ENCODE data around the gene ZBTB46. TPM values are rescaled to one million over a fixed set of nuclear protein-coding genes. Genes with fewer than 3 reads are reported as not detected.

ZBTB46 gene
- total RNA-seq, 6 experiments from 2014 or later = 1.2 to 4.2 (median 2.4) TPM

GRCh38 chr20:63708301-63709148 is 122.5 kb downstream of the ZBTB46 start:
- ATAC-seq = no peak
- Histone ChIP-seq H3K4me1 (peaks cover 0 to 18% (median 4%) of the 10 kb centered on the region in 4 donors), H3K27me3 (no peaks in the 10 kb centered on the region), H3K4me3 (peak overlapping the region; percentile 98 to 99 (median 99)), H3K36me3 (peaks cover 0 to 24% (median 9%) of the 10 kb centered on the region in 4 donors), H3K9me3 (no peaks in the 10 kb centered on the region), H3K27ac (peak overlapping the region in 2 of 3 donors; percentile 79 to 86)
- DNase-seq = peak; percentile 28 to 61 (median 56)
- 26% methylated on average over 19 of the region's 67 CpGs for WGBS (ENCODE audit: insufficient coverage, low coverage, low lambda C conversion rate, missing lambda C conversion rate)
- intact Hi-C loops (cut with DNase I) = no loop called here
- TF ChIP-seq CTCF (IDR thresholded peaks at IDR 0.05) = no peak
- no peak for TF ChIP-seq POLR2A (IDR thresholded peaks at IDR 0.05)

- peak; percentile 93 to 95 (median 95) for DNase-seq
- H3K36me3 ChIP-seq = peaks cover 0 to 24% (median 9%) of the 10 kb centered on the region in 4 donors
- intact Hi-C loops (cut with DNase I) = no loop called here
- WGBS (ENCODE audit: insufficient coverage, low coverage, low lambda C conversion rate, missing lambda C conversion rate) = no CpG with 5 or more reads among the region's 98 CpGs
- TF ChIP-seq POLR2A (IDR thresholded peaks at IDR 0.05) = peak; percentile 33
- TF ChIP-seq CTCF (IDR thresholded peaks at IDR 0.05) = no peak
- H3K27ac ChIP-seq = peak within 1 kb of the TSS; percentile 67 to 86 (median 79)
- peak; percentile 91 to 96 (median 93) for ATAC-seq
- no peaks in the 10 kb centered on the region for H3K9me3 ChIP-seq
- H3K4me3 ChIP-seq = peak within 1 kb of the TSS; percentile 98 to 99 (median 99)
- peaks cover 0 to 18% (median 4%) of the 10 kb centered on the region in 4 donors for H3K4me1 ChIP-seq
- no peaks in the 10 kb centered on the region for H3K27me3 ChIP-seq
Measured at GRCh38 chr20:63707558-63708300, 123.3 kb downstream of the ZBTB46 start, which contains the start of the genes ARFRP1 and ZGPAT. TSS of gene ARFRP1 (minus strand) at chr20:63707976. CDS start at chr20:63707091, 885 bp downstream. TSS of gene ZGPAT (plus strand) at chr20:63708039. CDS start at chr20:63708581, 542 bp downstream.

- DNase-seq (peak; percentile 73 to 77 (median 74)), ATAC-seq (peak; percentile 58 to 74 (median 70))
- peaks cover 0 to 24% (median 9%) of the 10 kb centered on the region in 4 donors for H3K36me3 ChIP-seq
- TF ChIP-seq CTCF (IDR thresholded peaks at IDR 0.05) (peak; percentile 40 to 57 (median 51)), POLR2A (IDR thresholded peaks at IDR 0.05) (no peak)
- peaks cover 0 to 18% (median 4%) of the 10 kb centered on the region in 4 donors for H3K4me1 ChIP-seq
- peak overlapping the region; percentile 98 to 99 (median 99) for H3K4me3 ChIP-seq
- peak overlapping the region; percentile 67 to 86 (median 79) for H3K27ac ChIP-seq
- H3K9me3 ChIP-seq = no peaks in the 10 kb centered on the region
- intact Hi-C loops (cut with DNase I) = no loop called here
- H3K27me3 ChIP-seq = no peaks in the 10 kb centered on the region
- under 1% methylated on average over 16 of the region's 56 CpGs for WGBS (ENCODE audit: insufficient coverage, low coverage, low lambda C conversion rate, missing lambda C conversion rate)
Measured at GRCh38 chr20:63706852-63707557, 124.1 kb downstream of the ZBTB46 start.
